ENCODE results near the gene URAD.

- no peak for TF ChIP-seq POLR2AphosphoS5 (IDR thresholded peaks at IDR 0.05)
- no peak for TF ChIP-seq POLR2A (IDR thresholded peaks at IDR 0.05)
- TF ChIP-seq, protein P1, sequence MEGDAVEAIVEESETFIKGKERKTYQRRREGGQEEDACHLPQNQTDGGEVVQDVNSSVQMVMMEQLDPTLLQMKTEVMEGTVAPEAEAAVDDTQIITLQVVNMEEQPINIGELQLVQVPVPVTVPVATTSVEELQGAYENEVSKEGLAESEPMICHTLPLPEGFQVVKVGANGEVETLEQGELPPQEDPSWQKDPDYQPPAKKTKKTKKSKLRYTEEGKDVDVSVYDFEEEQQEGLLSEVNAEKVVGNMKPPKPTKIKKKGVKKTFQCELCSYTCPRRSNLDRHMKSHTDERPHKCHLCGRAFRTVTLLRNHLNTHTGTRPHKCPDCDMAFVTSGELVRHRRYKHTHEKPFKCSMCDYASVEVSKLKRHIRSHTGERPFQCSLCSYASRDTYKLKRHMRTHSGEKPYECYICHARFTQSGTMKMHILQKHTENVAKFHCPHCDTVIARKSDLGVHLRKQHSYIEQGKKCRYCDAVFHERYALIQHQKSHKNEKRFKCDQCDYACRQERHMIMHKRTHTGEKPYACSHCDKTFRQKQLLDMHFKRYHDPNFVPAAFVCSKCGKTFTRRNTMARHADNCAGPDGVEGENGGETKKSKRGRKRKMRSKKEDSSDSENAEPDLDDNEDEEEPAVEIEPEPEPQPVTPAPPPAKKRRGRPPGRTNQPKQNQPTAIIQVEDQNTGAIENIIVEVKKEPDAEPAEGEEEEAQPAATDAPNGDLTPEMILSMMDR (IDR thresholded peaks at IDR 0.05): no peak
- TF ChIP-seq EP300 (IDR thresholded peaks at IDR 0.05): no peak
Observed at GRCh38 chr13:28000567-28000966, 12.1 kb upstream of the URAD start.
